Measurements from ENCODE around the gene C21orf91.

DNA sequence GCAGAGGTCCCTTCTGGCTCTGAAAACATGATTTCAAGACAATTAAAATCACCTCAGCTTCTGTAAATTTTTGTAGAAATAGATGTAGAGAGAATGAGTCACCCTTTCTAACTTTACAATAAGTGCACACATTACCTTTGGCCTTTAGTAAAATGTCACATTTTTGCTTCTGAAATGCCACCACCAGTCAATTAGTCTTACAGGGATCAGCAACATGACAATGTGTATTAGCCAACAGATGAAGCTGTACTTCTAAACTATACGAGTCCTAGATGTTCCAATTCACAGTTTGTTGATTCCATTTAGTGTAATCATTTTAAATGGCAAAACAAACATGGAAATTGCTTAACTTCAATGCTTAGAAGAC lies 23.1 kb downstream of the C21orf91 start:
- TF ChIP-seq EZH2phosphoT487 (IDR thresholded peaks at IDR 0.05; ENCODE audit: insufficient read depth, low read depth) (no peak), EZH2 (IDR thresholded peaks at IDR 0.05; ENCODE audit: insufficient read depth, poor library complexity, severe bottlenecking) (no peak)

All from GM23248 (cell line).